Measurements from ENCODE around the gene GRK1.

Gene GRK1

GRCh38 chr13:113732176-113732960 is 65.3 kb downstream of the GRK1 start:
- DNase-seq (ENCODE audit: low read depth) = no peak
- no peak overlapping the region for H3K4me3 ChIP-seq (ENCODE audit: low read length)
- no peak for TF ChIP-seq CTCF (IDR thresholded peaks at IDR 0.05; ENCODE audit: insufficient read depth, low read depth, low read length, missing control alignments)

- no peak for TF ChIP-seq CTCF (IDR thresholded peaks at IDR 0.05; ENCODE audit: insufficient read depth, low read depth, low read length, missing control alignments)
- H3K4me3 ChIP-seq (ENCODE audit: low read length) = no peak overlapping the region
- DNase-seq (ENCODE audit: low read depth) = no peak
Observed at GRCh38 chr13:113732961-113733950, 66.2 kb downstream of the GRK1 start.

GRCh38 chr13:113734099-113734825 is 67.2 kb downstream of the GRK1 start:
- DNase-seq (ENCODE audit: low read depth) = no peak
- no peak for TF ChIP-seq CTCF (IDR thresholded peaks at IDR 0.05; ENCODE audit: insufficient read depth, low read depth, low read length, missing control alignments)
- no peak overlapping the region for H3K4me3 ChIP-seq (ENCODE audit: low read length)

- no peak for DNase-seq (ENCODE audit: low read depth)
- no peak overlapping the region for H3K4me3 ChIP-seq (ENCODE audit: low read length)
- no peak for TF ChIP-seq CTCF (IDR thresholded peaks at IDR 0.05; ENCODE audit: insufficient read depth, low read depth, low read length, missing control alignments)
Observed at GRCh38 chr13:113734826-113735125, 67.8 kb downstream of the GRK1 start.

GRCh38 chr13:113735194-113735593 is 68.2 kb downstream of the GRK1 start:
- H3K4me3 ChIP-seq (ENCODE audit: low read length) = no peak overlapping the region
- TF ChIP-seq CTCF (IDR thresholded peaks at IDR 0.05; ENCODE audit: insufficient read depth, low read depth, low read length, missing control alignments) = no peak
- DNase-seq (ENCODE audit: low read depth) = no peak

- TF ChIP-seq CTCF (IDR thresholded peaks at IDR 0.05; ENCODE audit: insufficient read depth, low read depth, low read length, missing control alignments) = no peak
- no peak for DNase-seq (ENCODE audit: low read depth)
- no peak overlapping the region for H3K4me3 ChIP-seq (ENCODE audit: low read length)
Observed at GRCh38 chr13:113735750-113736149, 68.7 kb downstream of the GRK1 start.
